Keratinocyte (primary cell): ENCODE measurements around the gene NOD2.

Experiments used
- EZH2 ChIP-seq: IDR thresholded peaks from one replicate; pipeline ENCODE4 v1.6.1; 2012; ENCODE audit warnings: inconsistent platforms, mild to moderate bottlenecking, low read length, moderate library complexity
- TF ChIP-seq, protein P1 (sequence below), 3 experiments: IDR thresholded peaks in 1 of 3; conservative IDR thresholded peaks in 1 of 3; optimal IDR thresholded peaks in 1 of 3; 2 replicates in 2 of 3; 3 replicates in 1 of 3; pipeline versions ENCODE3 to v1.5.1; 2011; ENCODE audit warnings: low read length in 3 of 3, mild to moderate bottlenecking in 3 of 3, moderate library complexity in 2 of 3, control low read depth in 1 of 3, inconsistent platforms in 1 of 3; ENCODE audit not compliant: insufficient read depth in 2 of 3; ENCODE audit errors: extremely low read depth in 1 of 3

DNA sequence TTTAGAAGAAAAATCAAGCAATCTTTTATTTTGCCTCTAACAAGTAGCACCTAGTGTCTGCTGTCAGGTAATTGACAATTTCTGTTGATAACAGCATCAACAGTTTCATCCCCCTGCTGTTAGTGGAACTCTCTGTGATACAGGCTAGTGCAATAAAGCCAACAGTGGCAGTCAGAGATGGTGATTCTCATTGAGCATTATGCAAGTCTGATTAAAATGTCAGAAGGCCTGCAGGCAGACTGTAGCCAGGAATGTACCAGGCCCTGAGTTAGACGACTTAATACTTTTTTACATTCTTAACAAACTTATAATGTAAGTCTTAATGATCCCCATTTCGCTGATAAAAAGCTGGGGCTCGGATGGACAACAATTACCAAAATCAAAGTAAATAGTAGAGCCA lies 63.1 kb downstream of the NOD2 start:
- TF ChIP-seq, protein P1, sequence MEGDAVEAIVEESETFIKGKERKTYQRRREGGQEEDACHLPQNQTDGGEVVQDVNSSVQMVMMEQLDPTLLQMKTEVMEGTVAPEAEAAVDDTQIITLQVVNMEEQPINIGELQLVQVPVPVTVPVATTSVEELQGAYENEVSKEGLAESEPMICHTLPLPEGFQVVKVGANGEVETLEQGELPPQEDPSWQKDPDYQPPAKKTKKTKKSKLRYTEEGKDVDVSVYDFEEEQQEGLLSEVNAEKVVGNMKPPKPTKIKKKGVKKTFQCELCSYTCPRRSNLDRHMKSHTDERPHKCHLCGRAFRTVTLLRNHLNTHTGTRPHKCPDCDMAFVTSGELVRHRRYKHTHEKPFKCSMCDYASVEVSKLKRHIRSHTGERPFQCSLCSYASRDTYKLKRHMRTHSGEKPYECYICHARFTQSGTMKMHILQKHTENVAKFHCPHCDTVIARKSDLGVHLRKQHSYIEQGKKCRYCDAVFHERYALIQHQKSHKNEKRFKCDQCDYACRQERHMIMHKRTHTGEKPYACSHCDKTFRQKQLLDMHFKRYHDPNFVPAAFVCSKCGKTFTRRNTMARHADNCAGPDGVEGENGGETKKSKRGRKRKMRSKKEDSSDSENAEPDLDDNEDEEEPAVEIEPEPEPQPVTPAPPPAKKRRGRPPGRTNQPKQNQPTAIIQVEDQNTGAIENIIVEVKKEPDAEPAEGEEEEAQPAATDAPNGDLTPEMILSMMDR (optimal IDR thresholded peaks at IDR 0.05 in 1 of 3, IDR thresholded peaks at IDR 0.05 in 1 of 3, conservative IDR thresholded peaks at IDR 0.05 in 1 of 3; ENCODE audit: extremely low read depth in 1 of 3, insufficient read depth in 2 of 3, low read length in 3 of 3): no peak
- no peak for TF ChIP-seq EZH2
